Neural progenitor cell (in vitro differentiated cells): ENCODE data around the gene FKBP6. TPM values are rescaled to one million over a fixed set of nuclear protein-coding genes. Genes with fewer than 3 reads are reported as not detected.

ENCODE experiments used
- DNase-seq: peaks from one replicate; pipeline ENCODE4 v3.0.0-alpha.2; 2016; ENCODE audit warnings: low spot score
- H2AFZ ChIP-seq: fragments of 200-600 bp; sonication (generic); replicated peaks from 2 replicates; pipeline ENCODE4 v1.6.1; 2016; ENCODE audit warnings: antibody characterized with exemption
- H3F3A ChIP-seq: fragments of 200-600 bp; sonication (generic); 2 replicates; pipeline ENCODE4 v1.6.1; 2016; ENCODE audit warnings: antibody characterized with exemption, low read depth
- H3K27ac ChIP-seq: fragments of 200-600 bp; sonication (generic); 2 replicates; pipeline ENCODE4 v1.5.1; 2016; ENCODE audit warnings: mild to moderate bottlenecking
- H3K27me3 ChIP-seq: fragments of 200-600 bp; sonication (generic); 2 replicates; pipeline ENCODE4 v1.6.1; 2016; ENCODE audit warnings: mild to moderate bottlenecking, moderate library complexity
- H3K36me3 ChIP-seq: fragments of 200-600 bp; sonication (generic); 2 replicates; pipeline ENCODE4 v1.5.1; 2016
- H3K4me1 ChIP-seq: fragments of 200-600 bp; sonication (generic); 2 replicates; pipeline ENCODE4 v1.6.1; 2016; ENCODE audit warnings: mixed run types
- H3K4me2 ChIP-seq: fragments of 200-600 bp; sonication (generic); 2 replicates; pipeline ENCODE4 v1.6.1; 2016
- H3K4me3 ChIP-seq: fragments of 200-600 bp; sonication (generic); 2 replicates; pipeline ENCODE4 v1.5.1; 2016
- H3K79me2 ChIP-seq: fragments of 200-600 bp; sonication (generic); 2 replicates; pipeline ENCODE4 v1.6.1; 2016; ENCODE audit warnings: low read depth
- H3K9ac ChIP-seq: fragments of 200-600 bp; sonication (generic); 2 replicates; pipeline ENCODE4 v1.6.1; 2016
- H3K9me3 ChIP-seq: fragments of 200-600 bp; sonication (generic); 2 replicates; pipeline ENCODE4 v1.5.1; 2016; ENCODE audit warnings: low read depth
- H4K20me1 ChIP-seq: fragments of 200-600 bp; sonication (generic); 2 replicates; pipeline ENCODE4 v1.6.1; 2016; ENCODE audit warnings: low read depth
- H3K27ac Mint-ChIP-seq: 3 replicates; pipeline ENCODE4 v1.8.0; 2021; ENCODE audit warnings: mixed read lengths
- H3K27me3 Mint-ChIP-seq: 2 replicates; pipeline ENCODE4 v1.8.0; 2022; ENCODE audit warnings: low read depth, mild to moderate bottlenecking, inconsistent platforms, moderate library complexity, mixed read lengths; ENCODE audit not compliant: insufficient read depth
- H3K36me3 Mint-ChIP-seq: 3 replicates; pipeline ENCODE4 v1.8.0; 2021; ENCODE audit warnings: mixed read lengths
- H3K4me1 Mint-ChIP-seq: 3 replicates; pipeline ENCODE4 v1.8.0; 2021; ENCODE audit warnings: mixed read lengths
- H3K4me3 Mint-ChIP-seq: 3 replicates; pipeline ENCODE4 v1.8.0; 2021; ENCODE audit warnings: mild to moderate bottlenecking, moderate library complexity, mixed read lengths
- H3K9me3 Mint-ChIP-seq: 3 replicates; pipeline ENCODE4 v1.8.0; 2020; ENCODE audit warnings: mixed read lengths
- EZH2 ChIP-seq: fragments of 200-600 bp; sonication (generic); IDR thresholded peaks from 2 replicates; pipeline ENCODE4 v1.6.1; 2017; ENCODE audit warnings: antibody characterized with exemption, mild to moderate bottlenecking, moderate library complexity
- EZH2phosphoT487 ChIP-seq: fragments of 200-600 bp; sonication (generic); IDR thresholded peaks from 2 replicates; pipeline ENCODE4 v1.6.1; 2017; ENCODE audit warnings: antibody characterized with exemption
- total RNA-seq: library from RNA; depleted of rRNA; stranded (reverse); fragments of >200 nt; gene quantifications from 2 replicates; pipeline ENCODE4 v1.2.3, GENCODE V29; 2015; ENCODE audit warnings: low replicate concordance
- TF ChIP-seq, protein P1 (sequence below): fragments of 200-600 bp; sonication (generic); IDR thresholded peaks from 2 replicates; pipeline ENCODE4 v1.5.1; 2017; ENCODE audit warnings: antibody characterized with exemption, mild to moderate bottlenecking

FKBP6 gene
- total RNA-seq, 1 donor from 2014 or later: not detected

DNA sequence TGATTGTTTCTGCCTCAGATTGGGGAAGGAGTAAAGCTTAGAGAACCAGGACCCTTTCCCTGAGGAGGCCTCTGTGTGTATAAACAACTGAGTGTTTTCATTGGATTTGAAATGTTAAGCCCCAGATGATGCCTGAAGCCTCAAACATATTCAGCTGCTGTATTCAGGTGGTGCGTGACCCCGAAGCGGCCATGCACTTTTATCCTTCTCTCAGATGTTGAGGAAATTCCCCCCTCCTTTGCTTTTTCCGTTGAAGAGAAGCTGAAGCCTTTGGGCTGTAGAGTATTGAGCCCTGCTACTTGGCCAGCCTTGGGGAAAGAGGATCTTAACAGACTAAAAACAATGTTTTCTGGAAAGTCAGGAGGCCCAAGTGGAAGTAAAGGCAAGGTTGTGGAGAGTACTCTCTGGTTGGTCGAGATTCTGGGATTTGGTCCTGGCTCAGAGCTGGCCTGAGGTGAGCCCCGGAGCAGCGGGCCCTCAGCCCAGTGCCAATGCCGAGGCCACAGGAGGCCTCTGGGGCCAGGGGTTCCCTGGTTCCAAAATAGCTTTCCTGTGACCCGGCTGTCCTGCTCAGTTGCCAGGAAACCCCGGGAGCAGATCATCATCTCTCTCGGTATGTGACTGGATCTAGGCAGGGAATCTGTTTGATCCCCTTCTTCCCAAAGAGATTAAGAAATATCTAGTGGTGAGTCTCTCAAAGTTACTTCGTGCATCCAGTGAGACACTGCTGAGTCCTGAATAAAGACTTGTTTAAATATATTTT is 22.5 kb downstream of the FKBP6 start:
- H3K4me2 ChIP-seq: no peak overlapping the region
- peaks cover 9% of the 10 kb centered on the region for H3F3A ChIP-seq
- H3K9me3 ChIP-seq: no peaks in the 10 kb centered on the region
- Mint-ChIP-seq H3K36me3 (peaks cover 4% of the 10 kb centered on the region), H3K9me3 (peaks cover 11% of the 10 kb centered on the region), H3K27ac (peak overlapping the region; percentile 90), H3K4me1 (peaks cover 33% of the 10 kb centered on the region), H3K4me3 (no peak overlapping the region), H3K27me3 (peaks cover 4% of the 10 kb centered on the region)
- no peak overlapping the region for H3K9ac ChIP-seq
- no peaks in the 10 kb centered on the region for H3K27me3 ChIP-seq
- no peak overlapping the region for H3K27ac ChIP-seq
- TF ChIP-seq EZH2: no peak
- TF ChIP-seq, protein P1, sequence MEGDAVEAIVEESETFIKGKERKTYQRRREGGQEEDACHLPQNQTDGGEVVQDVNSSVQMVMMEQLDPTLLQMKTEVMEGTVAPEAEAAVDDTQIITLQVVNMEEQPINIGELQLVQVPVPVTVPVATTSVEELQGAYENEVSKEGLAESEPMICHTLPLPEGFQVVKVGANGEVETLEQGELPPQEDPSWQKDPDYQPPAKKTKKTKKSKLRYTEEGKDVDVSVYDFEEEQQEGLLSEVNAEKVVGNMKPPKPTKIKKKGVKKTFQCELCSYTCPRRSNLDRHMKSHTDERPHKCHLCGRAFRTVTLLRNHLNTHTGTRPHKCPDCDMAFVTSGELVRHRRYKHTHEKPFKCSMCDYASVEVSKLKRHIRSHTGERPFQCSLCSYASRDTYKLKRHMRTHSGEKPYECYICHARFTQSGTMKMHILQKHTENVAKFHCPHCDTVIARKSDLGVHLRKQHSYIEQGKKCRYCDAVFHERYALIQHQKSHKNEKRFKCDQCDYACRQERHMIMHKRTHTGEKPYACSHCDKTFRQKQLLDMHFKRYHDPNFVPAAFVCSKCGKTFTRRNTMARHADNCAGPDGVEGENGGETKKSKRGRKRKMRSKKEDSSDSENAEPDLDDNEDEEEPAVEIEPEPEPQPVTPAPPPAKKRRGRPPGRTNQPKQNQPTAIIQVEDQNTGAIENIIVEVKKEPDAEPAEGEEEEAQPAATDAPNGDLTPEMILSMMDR: no peak
- no peak for TF ChIP-seq EZH2phosphoT487
- no peak overlapping the region for H3K4me3 ChIP-seq
- no peak for DNase-seq
- no peaks in the 10 kb centered on the region for H3K79me2 ChIP-seq
- peaks cover 15% of the 10 kb centered on the region for H3K4me1 ChIP-seq
- H2AFZ ChIP-seq: peak overlapping the region; percentile 79
- H3K36me3 ChIP-seq: no peaks in the 10 kb centered on the region
- no peaks in the 10 kb centered on the region for H4K20me1 ChIP-seq

- H3K36me3 Mint-ChIP-seq: peaks cover 4% of the 10 kb centered on the region
Measured at GRCh38 chr7:73351447-73352167, 23.6 kb downstream of the FKBP6 start.

GRCh38 chr7:73352784-73353183 is 24.8 kb downstream of the FKBP6 start:
- H3K9me3 ChIP-seq: no peaks in the 10 kb centered on the region
- no peak overlapping the region for H2AFZ ChIP-seq
- peaks cover 2% of the 10 kb centered on the region for H3K27me3 Mint-ChIP-seq
- TF ChIP-seq, protein P1: no peak
- no peak for TF ChIP-seq EZH2
- TF ChIP-seq EZH2phosphoT487: no peak
- H3K27ac ChIP-seq: no peak overlapping the region
- no peak overlapping the region for H3K9ac ChIP-seq
- no peak overlapping the region for H3K4me3 ChIP-seq
- no peak overlapping the region for H3K4me2 ChIP-seq
- no peaks in the 10 kb centered on the region for H3K27me3 ChIP-seq
- peaks cover 9% of the 10 kb centered on the region for H3F3A ChIP-seq
- H3K27ac Mint-ChIP-seq: peak overlapping the region; percentile 35
- no peak for DNase-seq
- H3K4me3 Mint-ChIP-seq: peak overlapping the region; percentile 47
- H3K4me1 ChIP-seq: peaks cover 15% of the 10 kb centered on the region
- H3K36me3 ChIP-seq: no peaks in the 10 kb centered on the region
- no peaks in the 10 kb centered on the region for H3K79me2 ChIP-seq
- H3K36me3 Mint-ChIP-seq: peaks cover 4% of the 10 kb centered on the region
- H3K4me1 Mint-ChIP-seq: peaks cover 38% of the 10 kb centered on the region
- peaks cover 11% of the 10 kb centered on the region for H3K9me3 Mint-ChIP-seq
- no peaks in the 10 kb centered on the region for H4K20me1 ChIP-seq

More at GRCh38 chr7:73351447-73352167, 23.6 kb downstream of the FKBP6 start:
- H3K4me3 ChIP-seq: no peak overlapping the region
- H2AFZ ChIP-seq: no peak overlapping the region
- no peak overlapping the region for H3K4me2 ChIP-seq
- peak overlapping the region; percentile 39 for H3K4me3 Mint-ChIP-seq
- no peak overlapping the region for H3K27ac Mint-ChIP-seq
- TF ChIP-seq EZH2 (no peak), EZH2phosphoT487 (no peak)
- TF ChIP-seq, protein P1: no peak
- H3K4me1 ChIP-seq: peaks cover 15% of the 10 kb centered on the region
- no peaks in the 10 kb centered on the region for H3K79me2 ChIP-seq
- peaks cover 2% of the 10 kb centered on the region for H3K27me3 Mint-ChIP-seq
- peaks cover 34% of the 10 kb centered on the region for H3K4me1 Mint-ChIP-seq
- no peak overlapping the region for H3K27ac ChIP-seq
- H3K27me3 ChIP-seq: no peaks in the 10 kb centered on the region
- peaks cover 9% of the 10 kb centered on the region for H3F3A ChIP-seq
- no peaks in the 10 kb centered on the region for H3K9me3 ChIP-seq
- H4K20me1 ChIP-seq: no peaks in the 10 kb centered on the region
- H3K9ac ChIP-seq: no peak overlapping the region
- H3K9me3 Mint-ChIP-seq: peaks cover 11% of the 10 kb centered on the region
- no peak for DNase-seq
- H3K36me3 ChIP-seq: no peaks in the 10 kb centered on the region
